Measurements from ENCODE around the gene SMAD4. TPM values are rescaled to one million over a fixed set of nuclear protein-coding genes. Genes with fewer than 3 reads are reported as not detected.
A peak's percentile ranks its signal among the peaks of the same experiment; 100 is the strongest.
"Not testable (repeated sequence)": the region's sequence is repeated elsewhere in the genome, so short reads cannot be mapped to it uniquely, and the experiment has no call there.

Gene SMAD4
- total and polyA plus RNA-seq, 7 donors = 16.4 to 143 (median 106) TPM

GRCh38 chr18:51091270-51091669 lies 61.3 kb downstream of the SMAD4 start:
- Histone ChIP-seq H3K9me3 (no peaks in the 10 kb centered on the region), H3K36me3 (peaks cover 0 to 8% (median 0%) of the 10 kb centered on the region in 4 donors), H3K4me3 (no peak overlapping the region), H3K4me1 (peaks cover 0 to under 1% (median 0%) of the 10 kb centered on the region in 4 donors), H3K27ac (no peak overlapping the region), H3K27me3 (no peaks in the 10 kb centered on the region)
- WGBS, 2 donors = 69 to 80% methylated on average over 5 of the region's 5 CpGs
- intact Hi-C loops (cut with DNase I) = no loop called here
- no peak for TF ChIP-seq EP300 (IDR thresholded peaks at IDR 0.05)
- TF ChIP-seq POLR2A (IDR thresholded peaks at IDR 0.05) = no peak
- TF ChIP-seq POLR2AphosphoS5 (IDR thresholded peaks at IDR 0.05) = no peak
- no peak for TF ChIP-seq CTCF (IDR thresholded peaks at IDR 0.05)
- DNase-seq = no peak

DNA sequence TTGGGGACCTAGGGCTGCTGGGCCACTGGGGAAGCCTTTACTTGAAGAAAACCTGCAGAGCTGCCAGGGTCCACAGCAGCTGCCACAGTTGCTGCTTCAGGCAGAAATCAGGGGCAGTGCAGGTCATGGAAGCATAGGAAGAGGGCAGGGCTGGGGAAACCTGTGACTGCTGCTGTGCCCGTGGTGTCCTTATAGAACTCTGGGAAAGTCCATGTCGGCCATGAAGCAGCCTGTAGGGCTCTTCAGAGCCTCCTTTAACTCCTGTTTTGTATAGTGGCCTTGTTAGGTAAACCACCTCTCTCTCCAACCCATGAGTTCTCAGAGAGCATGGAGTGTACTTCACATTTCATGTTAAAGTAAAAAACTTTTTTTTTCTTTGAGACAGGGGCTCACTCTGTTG lies 62.1 kb downstream of the SMAD4 start:
- intact Hi-C loops (cut with DNase I) = no loop called here
- Histone ChIP-seq H3K27ac (no peak overlapping the region), H3K27me3 (no peaks in the 10 kb centered on the region), H3K9me3 (no peaks in the 10 kb centered on the region), H3K4me3 (no peak overlapping the region), H3K36me3 (no peaks in the 10 kb centered on the region), H3K4me1 (peaks cover 0 to 9% (median 6%) of the 10 kb centered on the region in 4 donors)
- no peak for TF ChIP-seq EP300 (IDR thresholded peaks at IDR 0.05)
- no peak for TF ChIP-seq CTCF (IDR thresholded peaks at IDR 0.05)
- no peak for TF ChIP-seq POLR2A (IDR thresholded peaks at IDR 0.05)
- TF ChIP-seq POLR2AphosphoS5 (IDR thresholded peaks at IDR 0.05) = no peak
- no peak for DNase-seq
- 39 to 66% methylated on average over 2 of the region's 2 CpGs for WGBS, 2 donors

DNA sequence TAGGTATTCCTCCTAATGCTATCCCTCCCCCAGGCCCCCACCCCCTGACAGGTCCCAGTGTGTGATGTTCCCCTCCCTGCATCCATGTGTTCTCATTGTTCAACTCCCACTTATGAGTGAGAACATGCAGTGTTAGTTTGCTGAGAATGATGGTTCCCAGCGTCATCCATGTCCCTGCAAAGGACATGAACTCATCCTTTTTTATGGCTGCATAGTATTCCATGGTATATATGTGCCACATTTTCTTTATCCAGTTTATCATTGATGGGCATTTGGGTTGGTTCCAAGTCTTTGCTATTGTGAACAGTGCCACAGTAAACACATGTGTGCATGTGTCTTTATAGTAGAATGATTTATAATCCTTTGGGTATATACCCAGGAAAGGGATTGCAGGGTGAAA lies 63.0 kb downstream of the SMAD4 start:
- H3K4me3 ChIP-seq; H3K9me3 ChIP-seq; H3K36me3 ChIP-seq; H3K27me3 ChIP-seq; H3K27ac ChIP-seq; DNase-seq; intact Hi-C loops (cut with DNase I): not testable (repeated sequence)
- 86 to 92% methylated on average over 1 of the region's 1 CpG for WGBS, 2 donors
- H3K4me1 ChIP-seq = peaks cover 0 to 17% (median 13%) of the 10 kb centered on the region in 4 donors

DNA sequence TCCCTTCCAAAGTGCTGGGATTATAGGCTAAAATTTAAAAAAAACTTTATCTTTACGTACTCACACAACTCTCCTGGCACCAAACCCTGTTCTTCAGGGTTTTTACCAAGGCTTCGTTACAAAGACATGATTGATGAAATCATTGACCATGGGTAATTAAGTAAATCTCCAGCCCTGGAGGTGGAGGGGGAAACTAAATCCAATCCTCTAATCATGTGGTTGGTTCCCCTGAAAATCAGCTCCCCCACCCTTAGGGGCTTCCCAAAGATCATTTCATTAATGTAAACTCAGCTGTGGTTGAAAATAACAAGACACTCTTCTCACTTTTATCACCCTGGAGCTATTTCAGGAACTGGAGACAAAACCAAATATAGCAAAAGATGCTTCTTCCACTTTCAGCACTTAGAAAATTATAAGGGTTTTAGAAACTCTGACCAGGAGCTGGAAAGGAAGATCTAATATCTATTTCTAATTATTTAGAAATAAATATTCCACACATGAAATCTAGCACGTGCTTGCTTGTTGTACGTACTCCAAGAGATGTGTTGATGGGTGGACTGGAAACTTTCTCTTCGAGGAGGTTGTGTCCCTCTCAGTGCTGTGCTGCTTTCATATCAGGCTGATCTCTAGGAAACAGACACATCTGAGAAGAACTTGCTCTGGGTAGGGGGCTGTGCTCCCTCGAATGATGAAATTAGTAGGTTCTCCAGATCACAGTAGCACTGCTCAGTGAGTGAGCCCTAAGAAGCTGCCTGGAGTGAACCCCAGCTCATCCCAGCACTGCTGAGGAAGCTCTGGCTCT lies 67.2 kb downstream of the SMAD4 start:
- Histone ChIP-seq H3K4me3 (no peak overlapping the region), H3K4me1 (peaks cover 0 to 24% (median 16%) of the 10 kb centered on the region in 4 donors), H3K27ac (peak overlapping the region in 3 of 4 donors; percentile 45 to 75 (median 73)), H3K36me3 (no peaks in the 10 kb centered on the region), H3K9me3 (no peaks in the 10 kb centered on the region), H3K27me3 (no peaks in the 10 kb centered on the region)
- WGBS, 2 donors = 66 to 67% methylated on average over 6 of the region's 6 CpGs
- DNase-seq = no peak
- peak in 1 of 4 experiments; percentile 6 for TF ChIP-seq CTCF (IDR thresholded peaks at IDR 0.05)
- TF ChIP-seq POLR2AphosphoS5 (IDR thresholded peaks at IDR 0.05) = peak in 2 of 4 donors; percentile 23 to 28
- TF ChIP-seq EP300 (IDR thresholded peaks at IDR 0.05) = peak in 1 of 4 donors; percentile 17
- TF ChIP-seq POLR2A (IDR thresholded peaks at IDR 0.05) = no peak
- intact Hi-C loops (cut with DNase I) = no loop called here

DNA sequence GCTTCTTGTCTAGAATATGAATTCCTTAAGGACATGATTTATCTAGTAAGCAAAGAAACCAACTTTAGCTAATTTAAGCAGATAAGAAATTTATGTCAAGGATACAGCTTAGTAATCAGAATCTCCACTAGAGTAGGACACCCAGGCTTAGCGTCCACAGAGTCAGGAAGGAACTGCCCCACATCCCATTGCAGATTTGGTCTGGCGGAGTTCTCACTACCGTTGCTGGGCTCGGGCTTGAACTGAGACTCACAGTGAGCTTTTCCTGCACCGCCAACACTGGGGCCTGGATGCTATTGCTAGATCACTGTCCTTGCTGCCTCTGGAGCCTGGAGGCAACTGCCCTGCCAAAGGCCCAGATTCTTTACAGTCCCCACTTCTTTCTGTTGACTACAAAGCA lies 68.1 kb downstream of the SMAD4 start:
- Histone ChIP-seq H3K36me3 (no peaks in the 10 kb centered on the region), H3K27me3 (no peaks in the 10 kb centered on the region), H3K27ac (peak overlapping the region in 3 of 4 donors; percentile 45 to 75 (median 73)), H3K4me1 (peaks cover 0 to 24% (median 16%) of the 10 kb centered on the region in 4 donors), H3K9me3 (no peaks in the 10 kb centered on the region), H3K4me3 (no peak overlapping the region)
- TF ChIP-seq CTCF (IDR thresholded peaks at IDR 0.05) (no peak), POLR2AphosphoS5 (IDR thresholded peaks at IDR 0.05) (no peak), EP300 (IDR thresholded peaks at IDR 0.05) (no peak), POLR2A (IDR thresholded peaks at IDR 0.05) (no peak)
- intact Hi-C loops (cut with DNase I) = no loop called here
- DNase-seq = no peak
- WGBS, 2 donors = 82 to 90% methylated on average over 5 of the region's 5 CpGs
